GM08714 (cell line): Measurements from ENCODE around the gene AMY2A.
"Not testable (repeated sequence)": the region's sequence is repeated elsewhere in the genome, so short reads cannot be mapped to it uniquely, and the experiment has no call there.

Source experiments
- H3K4me3 ChIP-seq: fragments of 200-500 bp; sonication (Bioruptor generic); 2 replicates; pipeline ENCODE4 v1.5.1; 2014; ENCODE audit warnings: mild to moderate bottlenecking, low read length, inconsistent platforms
- ZNF274 ChIP-seq: IDR thresholded peaks from 2 replicates; pipeline ENCODE4 v1.6.1; 2012; ENCODE audit warnings: mild to moderate bottlenecking, low read depth, low read length

Gene AMY2A

DNA sequence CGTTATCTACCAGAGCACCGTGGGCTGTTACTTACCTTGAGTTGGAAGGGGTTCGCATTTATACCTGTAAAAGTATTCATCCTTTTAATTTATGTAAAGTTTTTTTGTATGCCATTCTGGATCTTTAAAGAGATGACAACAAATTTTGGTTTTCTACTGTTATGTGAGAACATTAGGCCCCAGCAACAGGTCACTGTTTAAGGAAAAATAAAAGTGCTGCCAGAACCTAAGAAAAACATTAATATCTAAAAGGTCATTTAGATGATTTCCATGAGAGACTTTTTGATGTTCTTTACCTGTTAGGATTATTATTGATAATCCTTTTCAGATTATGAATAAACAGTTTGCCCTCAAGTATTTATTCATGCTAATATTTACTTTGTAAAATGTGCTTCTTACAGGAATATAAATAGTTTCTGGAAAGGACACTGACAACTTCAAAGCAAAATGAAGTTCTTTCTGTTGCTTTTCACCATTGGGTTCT lies at the start of gene AMY2A:
Gene AMY2A, plus strand, starts transcription at position 434 of the 484 bp plus-strand sequence. Its CDS starts 14 bp downstream, at position 448.
- not testable (repeated sequence) for H3K4me3 ChIP-seq

DNA sequence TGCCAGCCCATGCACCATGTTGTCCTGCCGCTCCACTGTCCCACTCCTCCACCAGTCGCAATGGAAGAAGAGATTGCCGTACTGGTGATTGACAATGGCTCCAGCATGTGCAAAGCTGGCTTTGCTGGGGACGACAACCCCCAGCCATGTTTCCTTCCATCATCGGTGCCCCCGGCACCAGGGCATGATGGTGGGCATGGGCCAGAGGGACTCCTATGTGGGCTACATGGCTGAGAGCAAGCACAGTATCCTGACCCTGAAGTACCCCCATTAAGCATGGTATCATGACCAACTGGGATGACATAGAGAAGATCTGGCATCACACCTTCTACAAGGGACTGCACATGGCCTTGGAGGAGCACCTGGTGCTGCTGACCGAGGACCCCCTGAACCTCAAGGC lies 47.7 kb upstream of the AMY2A start:
- TF ChIP-seq ZNF274: no peak
- H3K4me3 ChIP-seq: no peak overlapping the region

DNA sequence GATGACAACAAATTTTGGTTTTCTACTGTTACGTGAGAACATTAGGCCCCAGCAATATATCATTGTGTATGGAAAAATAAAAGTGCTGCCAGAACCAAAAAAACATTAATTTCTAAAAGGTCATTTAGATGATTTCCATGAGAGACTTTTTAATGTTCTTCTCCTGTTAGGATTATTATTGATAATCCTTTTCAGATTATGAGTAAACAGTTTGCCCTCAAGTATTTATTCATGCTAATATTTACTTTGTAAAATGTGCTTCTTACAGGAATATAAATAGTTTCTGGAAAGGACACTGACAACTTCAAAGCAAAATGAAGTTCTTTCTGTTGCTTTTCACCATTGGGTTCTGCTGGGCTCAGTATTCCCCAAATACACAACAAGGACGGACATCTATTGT lies 45.9 kb upstream of the AMY2A start, which contains the start of gene AMY2B:
Gene AMY2B, plus strand, starts transcription at position 301 of the 400 bp plus-strand sequence. Its CDS starts 14 bp downstream, at position 315.
- H3K4me3 ChIP-seq: not testable (repeated sequence)

GRCh38 chr1:103576065-103576464 lies 41.2 kb upstream of the AMY2A start:
- no peak overlapping the region for H3K4me3 ChIP-seq

DNA sequence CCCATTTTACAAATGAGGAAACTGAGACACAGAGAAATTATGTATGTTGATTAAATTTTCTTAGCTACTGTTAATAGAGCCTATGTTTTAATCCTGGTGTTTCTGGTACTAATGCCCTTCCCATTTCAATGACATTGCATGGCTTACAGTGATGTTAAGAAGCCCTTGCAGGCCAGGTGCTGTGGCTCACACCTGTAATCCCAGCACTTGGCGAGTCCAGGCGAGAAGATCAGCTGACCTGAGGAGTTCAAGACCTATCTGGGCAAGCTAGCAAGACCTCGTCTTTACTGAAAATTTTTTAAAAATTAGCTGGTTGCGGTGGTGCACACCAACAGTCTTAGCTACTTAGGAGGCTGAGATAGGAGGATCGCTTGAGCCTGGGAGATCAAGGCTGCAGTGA lies 40.4 kb upstream of the AMY2A start:
- not testable (repeated sequence) for H3K4me3 ChIP-seq

More at GRCh38 chr1:103576065-103576464, 41.2 kb upstream of the AMY2A start:
- TF ChIP-seq ZNF274: no peak

- no peak for TF ChIP-seq ZNF274
- H3K4me3 ChIP-seq: no peak overlapping the region
Measured at GRCh38 chr1:103582464-103582863, 34.8 kb upstream of the AMY2A start.

DNA sequence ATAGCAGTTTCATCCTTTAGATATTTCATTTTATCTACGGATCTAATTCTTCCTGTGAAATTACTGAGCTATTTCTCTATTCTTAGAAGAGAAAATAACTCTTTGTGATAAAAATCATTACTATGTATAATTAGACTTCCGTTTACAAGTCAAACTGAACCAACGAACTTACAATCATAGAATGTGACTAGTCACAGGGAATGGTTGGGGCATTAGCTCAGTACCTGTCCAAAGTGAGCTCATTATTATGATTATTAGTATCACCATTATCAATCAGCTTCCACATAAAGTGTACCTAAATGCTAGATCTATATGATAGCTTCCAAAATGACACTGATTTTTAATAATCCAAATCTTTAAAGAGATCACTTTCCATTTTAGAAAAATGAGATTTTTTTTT lies 33.3 kb upstream of the AMY2A start:
- no peak for TF ChIP-seq ZNF274
- H3K4me3 ChIP-seq: no peak overlapping the region

- H3K4me3 ChIP-seq: no peak overlapping the region
- no peak for TF ChIP-seq ZNF274
Measured at GRCh38 chr1:103584537-103584936, 32.7 kb upstream of the AMY2A start.

- H3K4me3 ChIP-seq: not testable (repeated sequence)
Measured at GRCh38 chr1:103602740-103603139, 14.5 kb upstream of the AMY2A start.

DNA sequence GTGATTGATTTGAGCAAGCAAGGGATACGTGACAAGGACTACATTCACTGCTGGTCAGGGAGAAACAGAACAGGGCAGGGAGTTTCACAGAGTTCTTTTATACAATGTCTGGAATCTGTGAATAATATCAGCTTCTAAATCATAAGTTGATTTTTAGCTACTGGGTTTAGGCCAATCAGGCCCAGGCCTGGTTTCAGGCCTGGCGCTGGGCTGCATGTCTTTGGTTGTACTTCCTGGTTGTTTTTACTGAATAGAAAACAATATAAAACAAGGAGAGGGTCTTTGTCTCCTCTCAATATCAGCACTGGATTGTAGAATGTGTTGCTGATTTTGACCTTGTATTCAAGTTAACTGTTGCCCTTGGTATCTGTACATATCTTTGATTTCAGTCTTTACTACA lies 865 bp upstream of the AMY2A start:
- no peak overlapping the region for H3K4me3 ChIP-seq
- TF ChIP-seq ZNF274: no peak

DNA sequence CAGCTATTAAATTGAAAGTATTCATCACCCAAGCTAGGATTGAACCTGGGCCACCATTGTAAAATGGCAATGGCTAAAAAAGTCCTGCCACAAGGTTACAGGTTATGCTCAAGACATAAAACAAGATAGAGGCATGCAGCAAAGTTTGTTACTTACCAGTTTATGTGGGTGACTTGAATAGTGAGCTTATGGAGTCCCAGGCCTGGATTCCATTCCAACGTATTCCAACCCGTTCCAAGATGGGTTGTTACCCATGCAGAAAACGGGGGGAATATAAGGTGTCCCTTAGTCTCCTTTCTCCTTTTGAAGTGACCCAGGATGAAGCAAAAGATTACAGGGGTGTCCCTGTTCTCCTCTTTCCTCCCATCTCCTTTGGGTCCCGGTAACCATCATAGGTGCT lies 10.2 kb downstream of the AMY2A start:
- not testable (repeated sequence) for H3K4me3 ChIP-seq

- not testable (repeated sequence) for H3K4me3 ChIP-seq
Measured at GRCh38 chr1:103641194-103641593, 24.0 kb downstream of the AMY2A start.

DNA sequence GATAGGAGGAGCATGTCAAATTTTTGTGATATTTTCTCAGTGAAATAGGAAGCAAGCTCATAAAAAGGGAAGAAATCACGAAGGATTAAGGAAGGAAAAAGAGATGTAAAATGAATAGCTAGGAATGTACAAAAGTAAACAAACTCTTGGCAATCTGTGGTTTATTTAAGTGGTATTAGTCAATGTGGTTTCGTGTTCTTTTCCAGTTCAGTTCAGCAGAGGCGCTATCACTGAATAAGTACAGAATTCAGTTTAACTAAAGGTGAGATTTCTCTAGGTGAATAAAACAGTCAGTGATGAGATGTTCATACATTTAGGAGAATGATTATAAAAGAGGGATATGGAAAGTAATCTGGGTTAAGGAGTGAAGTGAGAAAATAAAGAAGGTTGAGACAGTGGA lies 26.7 kb downstream of the AMY2A start:
- not testable (repeated sequence) for H3K4me3 ChIP-seq

- not testable (repeated sequence) for H3K4me3 ChIP-seq
Measured at GRCh38 chr1:103650305-103650704, 33.1 kb downstream of the AMY2A start.

DNA sequence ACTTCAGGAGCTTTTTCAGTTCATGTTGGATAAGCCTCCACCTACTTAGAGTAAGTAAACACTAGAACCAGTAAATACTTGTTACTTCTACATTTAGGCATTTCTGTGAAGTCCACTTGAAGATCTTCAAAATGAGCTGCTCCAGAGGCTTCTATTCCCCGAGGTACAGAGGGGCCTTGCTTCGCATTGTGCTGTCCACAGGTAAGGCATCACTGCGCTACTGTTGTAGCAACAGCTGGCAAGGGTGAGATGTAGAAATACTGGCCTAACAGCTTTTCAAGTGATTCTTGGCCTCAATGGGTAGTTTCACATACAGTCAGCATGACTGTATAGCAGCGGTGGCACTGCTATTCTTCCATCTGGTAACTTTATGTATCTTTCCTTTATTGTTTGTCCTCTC lies 33.7 kb downstream of the AMY2A start:
- H3K4me3 ChIP-seq: not testable (repeated sequence)

- H3K4me3 ChIP-seq: not testable (repeated sequence)
Measured at GRCh38 chr1:103654133-103654532, 36.9 kb downstream of the AMY2A start.

DNA sequence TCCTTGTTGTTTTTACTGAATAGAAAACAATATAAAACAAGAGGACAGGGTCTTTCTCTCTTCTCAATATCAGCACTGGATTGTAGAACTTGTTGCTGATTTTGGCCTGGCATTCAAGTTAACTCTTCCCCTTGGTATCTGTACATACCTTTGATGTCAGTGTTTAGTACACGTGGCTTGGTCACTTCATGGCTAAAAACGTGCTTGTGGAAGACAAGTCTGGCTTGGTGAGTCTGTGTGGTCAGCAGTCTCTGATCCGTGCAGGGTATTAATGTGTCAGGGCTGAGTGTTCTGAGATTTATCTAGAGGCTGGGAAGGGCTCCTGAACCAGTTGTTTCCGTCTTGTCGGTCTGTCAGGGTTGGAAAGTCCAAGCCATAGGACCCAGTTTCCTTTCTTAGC lies 38.2 kb downstream of the AMY2A start, which contains the start of gene AMY1A:
Gene AMY1A, plus strand, starts transcription at position 301 of the 400 bp plus-strand sequence. CDS start 571 bp downstream, outside the sequence.
- not testable (repeated sequence) for H3K4me3 ChIP-seq
